Measurements from ENCODE around the gene EFS. TPM values are rescaled to one million over a fixed set of nuclear protein-coding genes. Genes with fewer than 3 reads are reported as not detected.
A peak's percentile ranks its signal among the peaks of the same experiment; 100 is the strongest.

Gene EFS, protein sequence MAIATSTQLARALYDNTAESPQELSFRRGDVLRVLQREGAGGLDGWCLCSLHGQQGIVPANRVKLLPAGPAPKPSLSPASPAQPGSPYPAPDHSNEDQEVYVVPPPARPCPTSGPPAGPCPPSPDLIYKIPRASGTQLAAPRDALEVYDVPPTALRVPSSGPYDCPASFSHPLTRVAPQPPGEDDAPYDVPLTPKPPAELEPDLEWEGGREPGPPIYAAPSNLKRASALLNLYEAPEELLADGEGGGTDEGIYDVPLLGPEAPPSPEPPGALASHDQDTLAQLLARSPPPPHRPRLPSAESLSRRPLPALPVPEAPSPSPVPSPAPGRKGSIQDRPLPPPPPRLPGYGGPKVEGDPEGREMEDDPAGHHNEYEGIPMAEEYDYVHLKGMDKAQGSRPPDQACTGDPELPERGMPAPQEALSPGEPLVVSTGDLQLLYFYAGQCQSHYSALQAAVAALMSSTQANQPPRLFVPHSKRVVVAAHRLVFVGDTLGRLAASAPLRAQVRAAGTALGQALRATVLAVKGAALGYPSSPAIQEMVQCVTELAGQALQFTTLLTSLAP
- total RNA-seq = not detected

DNA sequence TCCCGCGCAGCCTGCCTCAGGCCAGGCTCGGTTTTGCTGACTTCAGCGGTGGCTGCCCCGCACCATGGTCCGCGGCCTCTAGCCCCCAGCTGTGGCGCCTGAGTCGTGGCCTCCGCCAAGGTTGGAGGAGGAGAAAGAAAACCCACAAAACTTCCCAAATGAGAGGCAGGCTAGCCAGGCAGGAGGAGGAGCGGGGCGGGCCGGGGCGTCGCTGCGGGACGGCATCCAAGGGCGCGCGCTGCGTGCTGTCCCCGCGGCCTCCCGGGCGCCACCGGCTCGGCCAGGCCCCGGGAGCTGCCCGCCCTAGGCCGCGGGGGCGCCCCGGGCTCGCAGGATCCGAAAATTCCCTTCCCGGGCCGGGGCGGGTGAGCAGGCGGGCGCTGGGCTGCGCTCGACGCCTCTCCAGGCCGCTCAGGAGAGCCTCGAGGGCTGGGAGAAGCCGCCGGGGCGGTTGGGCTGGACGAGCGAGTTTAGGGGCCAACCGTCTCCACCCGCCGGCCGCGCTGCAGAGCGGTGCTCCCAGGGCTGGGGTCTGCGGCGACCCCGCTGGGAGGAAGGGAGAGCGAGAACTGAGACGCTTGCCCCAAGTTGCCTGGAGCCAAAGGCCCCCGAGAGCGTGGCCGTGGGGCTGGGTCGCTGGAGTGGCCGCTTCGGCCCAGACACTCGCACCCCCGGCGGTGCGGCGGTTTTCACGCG, at the start of gene EFS:
EFS (minus strand) TSS at position 137 of the 696 bp plus-strand sequence. CDS start 147 bp downstream, outside the sequence.
- POLR2A ChIA-PET = no interaction called here
- Mint-ChIP-seq H3K4me1 (no peaks in the 10 kb centered on the region), H3K27me3 (peaks cover 51% of the 10 kb centered on the region), H3K27ac (no peak within 1 kb of the TSS), H3K9me3 (no peaks in the 10 kb centered on the region), H3K4me3 (peak within 1 kb of the TSS; percentile 9), H3K36me3 (no peaks in the 10 kb centered on the region)
- ATAC-seq (ENCODE audit: low read depth) = no peak
- no peak for DNase-seq

GRCh38 chr14:23414254-23414653, 49.3 kb upstream of the EFS start:
- Mint-ChIP-seq H3K27ac (no peak overlapping the region), H3K4me1 (no peaks in the 10 kb centered on the region)
- POLR2A ChIA-PET = no interaction called here

DNA sequence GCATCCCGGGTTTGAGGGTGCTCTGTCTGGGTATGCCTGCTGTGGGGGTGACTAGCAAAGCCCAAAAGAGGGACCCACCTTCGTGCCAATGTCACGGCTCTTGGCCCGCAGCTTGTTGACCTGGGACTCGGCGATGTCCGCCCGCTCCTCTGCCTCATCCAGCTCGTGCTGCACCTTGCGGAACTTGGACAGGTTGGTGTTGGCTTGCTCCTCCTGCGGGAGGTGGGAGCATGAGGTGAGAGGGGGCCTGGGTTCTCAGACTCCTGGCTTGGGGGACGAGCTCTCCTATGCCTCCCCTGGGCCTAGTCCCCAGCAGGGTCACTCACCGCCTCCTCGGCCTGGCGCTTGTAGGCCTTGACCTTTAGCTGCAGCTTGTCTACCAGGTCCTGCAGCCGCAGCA, 48.7 kb upstream of the EFS start:
- Mint-ChIP-seq H3K4me1 (peaks cover 2% of the 10 kb centered on the region), H3K9me3 (no peaks in the 10 kb centered on the region), H3K27ac (no peak overlapping the region), H3K4me3 (no peak overlapping the region), H3K27me3 (no peaks in the 10 kb centered on the region), H3K36me3 (no peaks in the 10 kb centered on the region)
- ATAC-seq (ENCODE audit: low read depth) = no peak
- POLR2A ChIA-PET = no interaction called here
- DNase-seq = no peak

More at GRCh38 chr14:23414254-23414653, 49.3 kb upstream of the EFS start:
- no peaks in the 10 kb centered on the region for H3K36me3 Mint-ChIP-seq
- ATAC-seq (ENCODE audit: low read depth) (no peak), DNase-seq (no peak)
- no peak overlapping the region for H3K4me3 Mint-ChIP-seq
- no peaks in the 10 kb centered on the region for H3K9me3 Mint-ChIP-seq
- H3K27me3 Mint-ChIP-seq = no peaks in the 10 kb centered on the region

- Mint-ChIP-seq H3K27me3 (peaks cover 5% of the 10 kb centered on the region), H3K36me3 (no peaks in the 10 kb centered on the region), H3K4me3 (no peak overlapping the region), H3K4me1 (peaks cover 2% of the 10 kb centered on the region), H3K27ac (no peak overlapping the region), H3K9me3 (no peaks in the 10 kb centered on the region)
- no peak for ATAC-seq (ENCODE audit: low read depth)
- no peak for DNase-seq
- POLR2A ChIA-PET = no interaction called here
Observed at GRCh38 chr14:23411563-23412525, 46.9 kb upstream of the EFS start.

- no peak for DNase-seq
- Mint-ChIP-seq H3K4me3 (no peak overlapping the region), H3K27ac (no peak overlapping the region), H3K27me3 (peaks cover 5% of the 10 kb centered on the region), H3K9me3 (no peaks in the 10 kb centered on the region), H3K36me3 (no peaks in the 10 kb centered on the region), H3K4me1 (peaks cover 2% of the 10 kb centered on the region)
- POLR2A ChIA-PET = no interaction called here
- no peak for ATAC-seq (ENCODE audit: low read depth)
Observed at GRCh38 chr14:23409966-23410635, 45.1 kb upstream of the EFS start.

- DNase-seq = no peak
- Mint-ChIP-seq H3K27me3 (peaks cover 7% of the 10 kb centered on the region), H3K27ac (no peak overlapping the region), H3K36me3 (no peaks in the 10 kb centered on the region), H3K4me3 (no peak overlapping the region), H3K9me3 (no peaks in the 10 kb centered on the region), H3K4me1 (peaks cover 2% of the 10 kb centered on the region)
- no peak for ATAC-seq (ENCODE audit: low read depth)
- POLR2A ChIA-PET = no interaction called here
Observed at GRCh38 chr14:23409475-23409874, 44.5 kb upstream of the EFS start.

- no peak overlapping the region for H3K4me3 Mint-ChIP-seq
- no peak for ATAC-seq (ENCODE audit: low read depth)
- POLR2A ChIA-PET = no interaction called here
- peaks cover 2% of the 10 kb centered on the region for H3K4me1 Mint-ChIP-seq
- H3K36me3 Mint-ChIP-seq = no peaks in the 10 kb centered on the region
- DNase-seq = no peak
- H3K9me3 Mint-ChIP-seq = no peaks in the 10 kb centered on the region
- H3K27ac Mint-ChIP-seq = no peak overlapping the region
- peaks cover 10% of the 10 kb centered on the region for H3K27me3 Mint-ChIP-seq
Observed at GRCh38 chr14:23408307-23408630, 43.3 kb upstream of the EFS start.

DNA sequence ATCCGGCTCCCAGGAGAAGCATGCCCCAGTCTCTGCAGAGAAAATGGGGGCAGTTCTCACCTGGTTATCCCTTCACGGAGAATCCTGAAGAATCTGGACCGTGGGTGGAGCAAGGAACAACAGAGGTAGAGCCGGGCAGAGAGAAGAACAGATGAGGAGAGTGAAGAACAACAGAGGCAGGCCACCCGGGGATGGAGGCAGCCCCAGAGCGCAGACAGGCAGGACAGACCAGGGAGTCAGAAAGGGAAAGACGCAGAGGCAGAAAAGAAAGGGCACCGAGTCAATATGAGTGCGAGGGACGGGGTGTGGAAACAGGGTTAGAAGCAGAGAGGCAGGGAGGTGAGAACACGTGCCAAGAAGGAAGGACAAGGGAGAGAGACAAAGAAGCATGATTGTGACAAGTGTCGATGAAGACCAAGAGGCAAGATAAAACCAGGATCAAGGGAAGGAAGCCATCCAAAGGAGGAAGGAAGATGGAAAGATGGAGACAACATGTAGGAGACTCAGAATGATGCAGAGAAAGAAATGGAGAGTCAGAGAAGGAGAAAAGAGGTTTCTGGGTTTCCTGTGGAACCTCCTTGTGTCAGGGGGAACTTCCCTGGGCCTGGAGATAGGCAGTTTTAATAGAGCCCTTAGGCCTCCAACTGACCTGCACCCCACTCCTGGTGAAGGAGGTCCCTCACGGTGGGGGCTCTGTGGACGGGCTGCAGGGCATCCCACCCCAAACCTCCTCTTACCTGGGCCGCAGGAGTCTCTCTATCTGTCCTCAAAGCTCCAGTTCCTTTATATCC, 42.7 kb upstream of the EFS start, which contains the start of gene MYH6:
MYH6 (minus strand) TSS at position 758 of the 791 bp plus-strand sequence. CDS start 1,050 bp downstream, outside the sequence.
- POLR2A ChIA-PET = no interaction called here
- H3K27me3 Mint-ChIP-seq = peaks cover 10% of the 10 kb centered on the region
- no peaks in the 10 kb centered on the region for H3K36me3 Mint-ChIP-seq
- H3K4me1 Mint-ChIP-seq = peaks cover 2% of the 10 kb centered on the region
- no peaks in the 10 kb centered on the region for H3K9me3 Mint-ChIP-seq
- H3K4me3 Mint-ChIP-seq = no peak within 1 kb of the TSS
- H3K27ac Mint-ChIP-seq = no peak within 1 kb of the TSS
- DNase-seq = no peak
- no peak for ATAC-seq (ENCODE audit: low read depth)

DNA sequence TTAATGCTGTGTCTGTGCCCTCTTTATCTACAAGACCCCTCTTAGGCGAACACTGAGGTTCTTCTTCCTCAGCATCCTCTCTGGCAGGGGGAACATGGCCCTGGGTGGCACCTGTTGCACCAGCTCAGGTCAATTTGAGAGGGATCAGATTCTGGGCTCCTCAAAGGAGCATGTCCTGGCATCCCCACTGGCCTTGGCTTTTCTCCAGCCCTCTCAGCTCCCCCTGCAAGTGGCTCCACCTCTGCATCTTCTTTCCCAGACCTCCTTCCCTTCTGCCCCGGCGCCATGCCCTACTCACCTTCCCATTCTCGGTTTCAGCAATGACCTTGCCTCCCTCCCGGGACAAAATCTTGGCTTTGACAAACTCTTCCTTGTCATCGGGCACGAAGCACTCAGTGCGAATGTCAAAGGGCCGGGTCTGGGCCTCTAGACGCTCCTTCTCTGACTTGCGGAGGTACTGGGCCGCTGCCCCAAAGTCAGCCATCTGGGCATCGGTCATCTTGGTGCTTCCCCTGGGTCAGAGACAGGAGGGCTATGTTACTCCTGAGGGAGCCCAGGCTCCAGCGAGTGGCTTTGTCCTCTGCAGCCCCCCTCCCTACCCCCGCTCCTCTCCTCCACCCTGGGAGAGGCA, 41.9 kb upstream of the EFS start:
- Mint-ChIP-seq H3K36me3 (no peaks in the 10 kb centered on the region), H3K4me3 (no peak overlapping the region), H3K9me3 (no peaks in the 10 kb centered on the region), H3K4me1 (peaks cover 2% of the 10 kb centered on the region), H3K27me3 (peaks cover 10% of the 10 kb centered on the region), H3K27ac (no peak overlapping the region)
- no peak for ATAC-seq (ENCODE audit: low read depth)
- POLR2A ChIA-PET = no interaction called here
- no peak for DNase-seq

GRCh38 chr14:23406244-23406643, 41.3 kb upstream of the EFS start:
- ATAC-seq (ENCODE audit: low read depth) (no peak), DNase-seq (no peak)
- Mint-ChIP-seq H3K27ac (no peak overlapping the region), H3K9me3 (no peaks in the 10 kb centered on the region), H3K27me3 (peaks cover 10% of the 10 kb centered on the region), H3K36me3 (no peaks in the 10 kb centered on the region), H3K4me3 (no peak overlapping the region), H3K4me1 (peaks cover 2% of the 10 kb centered on the region)
- POLR2A ChIA-PET = interaction anchor here (0.5 kb wide), 1 partner anchor 1954 kb away, joined by 4 read pairs; no protein-coding TSS in a partner anchor

DNA sequence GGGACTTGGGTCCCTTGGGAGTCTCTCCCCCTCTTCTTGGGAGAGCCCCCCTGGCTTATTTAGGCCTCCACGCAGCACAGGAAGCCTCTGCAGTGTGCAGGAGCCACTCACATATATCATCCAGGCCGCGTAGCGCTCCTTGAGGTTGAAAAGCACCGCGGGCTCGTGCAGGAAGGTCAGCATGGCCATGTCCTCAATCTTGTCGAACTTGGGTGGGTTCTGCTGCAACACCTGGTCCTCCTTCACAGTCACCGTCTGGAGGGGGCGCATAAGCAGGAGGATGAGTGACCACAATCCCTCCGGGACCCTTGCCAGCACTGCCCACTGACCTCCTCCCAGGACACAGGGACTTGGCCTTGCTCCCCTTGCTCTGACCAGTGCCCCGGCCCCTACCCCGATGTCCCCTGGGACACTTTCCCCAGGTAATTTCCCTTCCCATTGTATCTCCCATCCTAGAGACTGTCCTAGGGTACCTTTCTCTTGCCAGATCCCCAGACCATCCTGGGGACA, 40.6 kb upstream of the EFS start:
- POLR2A ChIA-PET = no interaction called here
- Mint-ChIP-seq H3K36me3 (no peaks in the 10 kb centered on the region), H3K4me3 (no peak overlapping the region), H3K9me3 (no peaks in the 10 kb centered on the region), H3K27ac (no peak overlapping the region), H3K27me3 (peaks cover 10% of the 10 kb centered on the region), H3K4me1 (peaks cover 2% of the 10 kb centered on the region)
- no peak for ATAC-seq (ENCODE audit: low read depth)
- no peak for DNase-seq

GRCh38 chr14:23405096-23405495, 40.1 kb upstream of the EFS start:
- H3K27ac Mint-ChIP-seq = no peak overlapping the region
- H3K36me3 Mint-ChIP-seq = no peaks in the 10 kb centered on the region
- no peaks in the 10 kb centered on the region for H3K9me3 Mint-ChIP-seq
- POLR2A ChIA-PET = no interaction called here
- H3K4me1 Mint-ChIP-seq = peaks cover 2% of the 10 kb centered on the region
- ATAC-seq (ENCODE audit: low read depth) (no peak), DNase-seq (no peak)
- H3K4me3 Mint-ChIP-seq = no peak overlapping the region
- H3K27me3 Mint-ChIP-seq = peaks cover 10% of the 10 kb centered on the region

Measured in activated naive CD8-positive, alpha-beta T cell treated with anti-CD3 and anti-CD28 coated beads, Interleukin-2, amount 10 ng/mL, durations not matched to agents 7 days and 5 days (primary cell).